Hair follicular keratinocyte (primary cell): ENCODE measurements around the gene RALA. TPM values are rescaled to one million over a fixed set of nuclear protein-coding genes. Genes with fewer than 3 reads are reported as not detected.

Source experiments
- total RNA-seq: library from RNA; depleted of rRNA; stranded (reverse); fragments of >200 nt; gene quantifications from 2 replicates; pipeline ENCODE4 v1.2.3, GENCODE V29; 2015

RALA gene
- total RNA-seq, result 16.8 and 21.3 TPM in 2 replicates

GRCh38 chr7:39623047-39623731, at the start of gene RALA:
TSS of gene RALA (plus strand) at chr7:39623572. CDS start at chr7:39686668, 63,096 bp downstream.

Other genes with a start within 250 kb of the RALA start
- 22.3 and 31.2 TPM in 2 replicates for gene YAE1, start 57.2 kb upstream of the RALA start, total RNA-seq